ENCODE results near the gene CSNK2A1. TPM values are rescaled to one million over a fixed set of nuclear protein-coding genes. Genes with fewer than 3 reads are reported as not detected.

The CSNK2A1 gene
- total RNA-seq, 1 donor from 2014 or later: 214 TPM

- DNase-seq: no peak
- no peak for TF ChIP-seq CTCF (IDR thresholded peaks at IDR 0.05; ENCODE audit: partially characterized antibody, unreplicated experiment)
- Mint-ChIP-seq H3K9me3 (ENCODE audit: unreplicated experiment) (peaks cover 3% of the 10 kb centered on the region), H3K27ac (ENCODE audit: unreplicated experiment) (no peak overlapping the region), H3K4me3 (ENCODE audit: unreplicated experiment) (no peak overlapping the region), H3K27me3 (ENCODE audit: unreplicated experiment) (peaks cover 2% of the 10 kb centered on the region), H3K4me1 (ENCODE audit: low read depth, unreplicated experiment) (peaks cover 5% of the 10 kb centered on the region), H3K36me3 (ENCODE audit: unreplicated experiment) (no peaks in the 10 kb centered on the region)
Observed at GRCh38 chr20:507761-508332, 35.7 kb downstream of the CSNK2A1 start.

DNA sequence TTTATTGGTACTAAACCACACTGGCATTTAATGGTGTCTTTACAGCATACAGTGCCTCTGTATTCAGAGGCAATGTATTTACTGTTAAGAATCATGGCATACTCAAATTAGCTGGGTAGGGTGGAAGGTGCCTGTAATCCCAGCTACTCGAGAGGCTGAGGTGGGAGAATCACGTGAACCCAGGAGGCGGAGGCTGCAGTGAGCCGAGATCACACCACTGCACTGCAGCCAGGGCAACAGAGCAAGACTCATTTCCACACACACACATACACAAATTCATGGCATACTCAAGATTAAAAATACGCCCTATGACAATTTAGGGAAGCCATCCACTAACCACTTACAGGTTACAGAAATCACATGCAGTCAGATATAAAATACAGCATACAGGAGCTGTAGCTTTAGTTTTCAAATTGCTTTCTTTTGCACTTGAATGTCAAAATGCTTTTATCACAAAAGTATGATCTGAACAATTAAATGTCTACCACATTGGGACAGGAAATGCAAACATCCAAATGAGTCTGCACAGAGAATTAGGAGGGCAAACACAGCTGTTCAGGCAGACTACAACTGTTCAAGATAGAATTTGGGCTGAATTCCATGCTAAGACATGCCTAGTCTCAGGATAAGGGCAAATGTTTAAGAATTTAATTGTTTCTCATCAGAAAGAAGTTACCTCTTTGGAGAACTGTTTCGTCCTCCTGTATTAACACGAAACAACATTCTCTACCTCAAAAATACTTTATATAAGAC, 36.4 kb downstream of the CSNK2A1 start:
- Mint-ChIP-seq H3K27ac (ENCODE audit: unreplicated experiment) (peak overlapping the region; percentile 43), H3K9me3 (ENCODE audit: unreplicated experiment) (peaks cover 3% of the 10 kb centered on the region), H3K36me3 (ENCODE audit: unreplicated experiment) (no peaks in the 10 kb centered on the region), H3K4me1 (ENCODE audit: low read depth, unreplicated experiment) (peaks cover 4% of the 10 kb centered on the region), H3K4me3 (ENCODE audit: unreplicated experiment) (no peak overlapping the region), H3K27me3 (ENCODE audit: unreplicated experiment) (peaks cover 2% of the 10 kb centered on the region)
- TF ChIP-seq CTCF (IDR thresholded peaks at IDR 0.05; ENCODE audit: partially characterized antibody, unreplicated experiment): no peak
- DNase-seq: no peak

DNA sequence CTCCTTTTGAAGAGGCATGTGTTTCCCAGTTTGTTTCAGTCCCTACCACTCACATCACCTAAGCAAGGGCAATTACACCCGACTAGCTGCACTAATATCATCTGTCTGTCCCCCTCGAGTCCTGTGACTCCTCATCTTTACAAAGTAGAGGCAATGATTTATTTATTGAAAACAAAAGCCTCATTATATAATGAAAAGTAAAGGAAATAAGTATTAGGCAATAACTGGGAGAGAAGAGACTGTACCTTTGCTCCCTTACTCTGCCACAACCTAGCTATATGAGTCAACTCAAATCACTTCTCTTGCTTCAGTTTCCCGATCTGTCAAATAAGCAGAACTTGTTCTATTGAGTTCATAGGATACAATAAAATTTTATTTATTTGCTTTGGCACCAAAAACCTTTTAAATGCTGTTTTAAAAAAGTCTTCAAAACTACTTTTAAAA, 38.9 kb downstream of the CSNK2A1 start:
- Mint-ChIP-seq H3K4me3 (ENCODE audit: unreplicated experiment) (no peak overlapping the region), H3K27ac (ENCODE audit: unreplicated experiment) (peak overlapping the region; percentile 25), H3K27me3 (ENCODE audit: unreplicated experiment) (peaks cover under 1% of the 10 kb centered on the region), H3K36me3 (ENCODE audit: unreplicated experiment) (no peaks in the 10 kb centered on the region), H3K4me1 (ENCODE audit: low read depth, unreplicated experiment) (peaks cover 2% of the 10 kb centered on the region), H3K9me3 (ENCODE audit: unreplicated experiment) (no peaks in the 10 kb centered on the region)
- no peak for TF ChIP-seq CTCF (IDR thresholded peaks at IDR 0.05; ENCODE audit: partially characterized antibody, unreplicated experiment)
- DNase-seq: no peak

DNA sequence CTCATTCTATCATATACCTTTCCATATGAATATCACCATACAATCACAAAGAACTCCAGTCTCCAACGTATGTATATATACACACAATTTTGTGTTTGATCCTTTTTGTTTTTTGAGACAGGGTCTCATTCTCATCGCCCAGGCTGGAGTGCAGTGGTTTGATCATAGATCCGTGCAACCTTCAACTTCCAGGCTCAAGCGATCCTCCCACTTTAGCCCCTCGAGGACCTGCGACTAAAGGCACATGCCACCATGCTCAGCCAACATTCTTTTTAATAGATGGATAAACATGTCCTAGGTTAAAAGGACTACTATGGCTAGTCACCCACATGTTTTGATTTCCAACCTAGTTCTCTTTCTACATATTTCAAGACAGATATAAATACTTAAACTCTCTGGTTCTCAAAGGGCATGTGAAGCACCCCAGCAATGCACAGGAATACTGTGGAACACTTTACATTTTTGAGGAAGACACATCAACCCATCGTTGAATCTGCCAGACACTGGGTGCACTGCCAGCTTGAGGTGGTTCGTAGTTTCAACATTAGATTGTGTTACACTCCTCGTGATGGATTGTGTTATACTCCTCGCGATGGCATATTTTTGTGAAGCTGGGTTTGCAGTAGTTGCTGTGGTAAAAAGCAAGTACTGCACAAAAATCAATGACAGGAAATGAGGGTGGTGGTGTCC, 40.4 kb downstream of the CSNK2A1 start:
- TF ChIP-seq CTCF (IDR thresholded peaks at IDR 0.05; ENCODE audit: partially characterized antibody, unreplicated experiment): no peak
- H3K36me3 Mint-ChIP-seq (ENCODE audit: unreplicated experiment): no peaks in the 10 kb centered on the region
- H3K4me3 Mint-ChIP-seq (ENCODE audit: unreplicated experiment): no peak overlapping the region
- no peak for DNase-seq
- no peaks in the 10 kb centered on the region for H3K9me3 Mint-ChIP-seq (ENCODE audit: unreplicated experiment)
- H3K4me1 Mint-ChIP-seq (ENCODE audit: low read depth, unreplicated experiment): peaks cover 2% of the 10 kb centered on the region
- no peaks in the 10 kb centered on the region for H3K27me3 Mint-ChIP-seq (ENCODE audit: unreplicated experiment)
- no peak overlapping the region for H3K27ac Mint-ChIP-seq (ENCODE audit: unreplicated experiment)

- no peak for TF ChIP-seq CTCF (IDR thresholded peaks at IDR 0.05; ENCODE audit: partially characterized antibody, unreplicated experiment)
- no peaks in the 10 kb centered on the region for H3K9me3 Mint-ChIP-seq (ENCODE audit: unreplicated experiment)
- no peak overlapping the region for H3K4me3 Mint-ChIP-seq (ENCODE audit: unreplicated experiment)
- H3K36me3 Mint-ChIP-seq (ENCODE audit: unreplicated experiment): no peaks in the 10 kb centered on the region
- H3K4me1 Mint-ChIP-seq (ENCODE audit: low read depth, unreplicated experiment): peaks cover 4% of the 10 kb centered on the region
- H3K27ac Mint-ChIP-seq (ENCODE audit: unreplicated experiment): no peak overlapping the region
- no peaks in the 10 kb centered on the region for H3K27me3 Mint-ChIP-seq (ENCODE audit: unreplicated experiment)
- DNase-seq: no peak
Observed at GRCh38 chr20:497979-498378, 45.6 kb downstream of the CSNK2A1 start.
